T-helper 17 cell (primary cell): ENCODE measurements around the gene USP17L27. TPM values are rescaled to one million over a fixed set of nuclear protein-coding genes. Genes with fewer than 3 reads are reported as not detected.

ENCODE experiments used
- total RNA-seq, 4 donors: library from RNA in 2 of 4; stranded (reverse) in 2 of 4; gene quantifications; one replicate each; pipeline ENCODE4 v1.2.3 and lab custom pipeline; 2022 to 2026

Gene USP17L27
- total RNA-seq, 2 donors from 2014 or later: not detected

Other genes with a start within 250 kb of the USP17L27 start
- gene FAM90A26, start 173.7 kb upstream of the USP17L27 start, total RNA-seq: not detected
- not detected for gene USP17L10, start 133.5 kb upstream of the USP17L27 start, total RNA-seq
- not detected for gene USP17L11, start 128.7 kb upstream of the USP17L27 start, total RNA-seq
- gene USP17L12, start 124.0 kb upstream of the USP17L27 start, total RNA-seq: not detected
- not detected for gene USP17L13, start 119.3 kb upstream of the USP17L27 start, total RNA-seq
- gene USP17L15, start 109.8 kb upstream of the USP17L27 start, total RNA-seq: not detected
- not detected for gene USP17L17, start 100.3 kb upstream of the USP17L27 start, total RNA-seq
- gene USP17L18, start 95.5 kb upstream of the USP17L27 start, total RNA-seq: not detected
- gene USP17L19, start 90.8 kb upstream of the USP17L27 start, total RNA-seq: not detected
- gene USP17L20, start 86.0 kb upstream of the USP17L27 start, total RNA-seq: not detected
- gene USP17L21, start 81.3 kb upstream of the USP17L27 start, total RNA-seq: not detected
- under 1 TPM in 1 of 2 donors, not detected in 1; 0.26 TPM for gene USP17L22, start 76.5 kb upstream of the USP17L27 start, total RNA-seq
- gene USP17L24, start 19.0 kb upstream of the USP17L27 start, total RNA-seq: not detected
- not detected for gene USP17L25, start 14.2 kb upstream of the USP17L27 start, total RNA-seq
- not detected for gene USP17L26, start 9.5 kb upstream of the USP17L27 start, total RNA-seq
- not detected for gene USP17L5, start 4.7 kb upstream of the USP17L27 start, total RNA-seq
- gene USP17L28, start 4.7 kb downstream of the USP17L27 start, total RNA-seq: not detected
- gene USP17L29, start 9.5 kb downstream of the USP17L27 start, total RNA-seq: not detected
- gene USP17L30, start 19.0 kb downstream of the USP17L27 start, total RNA-seq: not detected
- not detected for gene DEFB131A, start 100.3 kb downstream of the USP17L27 start, total RNA-seq